NT2/D1 (cell line): ENCODE measurements around the gene ZNF385C.

Experiments
- DNase-seq: peaks from one replicate; pipeline ENCODE4 v3.0.0-alpha.2; 2011; ENCODE audit warnings: low read depth, low spot score
- H3K27me3 ChIP-seq: 2 replicates; pipeline ENCODE4 v1.6.0; 2011; ENCODE audit warnings: mild to moderate bottlenecking; ENCODE audit not compliant: insufficient read length, insufficient read depth
- H3K36me3 ChIP-seq: 2 replicates; pipeline ENCODE4 v1.6.1; 2011; ENCODE audit warnings: mild to moderate bottlenecking, low read length, mixed read lengths; ENCODE audit not compliant: insufficient read depth, insufficient read length
- H3K4me1 ChIP-seq: 2 replicates; pipeline ENCODE4 v1.5.1; 2011; ENCODE audit not compliant: insufficient read depth, insufficient read length
- H3K4me3 ChIP-seq: 2 replicates; pipeline ENCODE4 v1.5.1; 2011; ENCODE audit warnings: low read depth; ENCODE audit not compliant: insufficient read length
- H3K9ac ChIP-seq: 2 replicates; pipeline ENCODE4 v1.6.0; 2011; ENCODE audit warnings: low read depth; ENCODE audit not compliant: insufficient read length
- H3K9me3 ChIP-seq: 2 replicates; pipeline ENCODE4 v1.5.1; 2011; ENCODE audit warnings: mild to moderate bottlenecking, low read length; ENCODE audit not compliant: insufficient read depth
- SUZ12 ChIP-seq: IDR thresholded peaks from 2 replicates; pipeline ENCODE4 v1.6.1; 2011; ENCODE audit not compliant: insufficient read length, insufficient read depth; ENCODE audit errors: extremely low read depth
- YY1 ChIP-seq: IDR thresholded peaks from 2 replicates; pipeline ENCODE4 v1.6.1; 2011; ENCODE audit not compliant: insufficient read length, insufficient read depth
- ZNF274 ChIP-seq: IDR thresholded peaks from 2 replicates; pipeline ENCODE4 v1.6.1; 2011; ENCODE audit warnings: mild to moderate bottlenecking, low read depth, low read length

ZNF385C gene

GRCh38 chr17:42059815-42060214 is 38.5 kb downstream of the ZNF385C start:
- no peak for DNase-seq

GRCh38 chr17:42058063-42058462 is 40.2 kb downstream of the ZNF385C start:
- Histone ChIP-seq H3K4me3 (no peak overlapping the region), H3K9ac (no peak overlapping the region), H3K36me3 (no peaks in the 10 kb centered on the region), H3K9me3 (no peaks in the 10 kb centered on the region), H3K4me1 (peaks cover 36% of the 10 kb centered on the region), H3K27me3 (no peaks in the 10 kb centered on the region)
- no peak for TF ChIP-seq YY1
- no peak for TF ChIP-seq ZNF274
- TF ChIP-seq SUZ12: no peak
- no peak for DNase-seq

More at GRCh38 chr17:42059815-42060214, 38.5 kb downstream of the ZNF385C start:
- Histone ChIP-seq H3K27me3 (no peaks in the 10 kb centered on the region), H3K9ac (no peak overlapping the region), H3K4me3 (no peak overlapping the region), H3K9me3 (no peaks in the 10 kb centered on the region), H3K36me3 (no peaks in the 10 kb centered on the region), H3K4me1 (peaks cover 39% of the 10 kb centered on the region)
- no peak for TF ChIP-seq SUZ12
- TF ChIP-seq YY1: no peak
- no peak for TF ChIP-seq ZNF274

GRCh38 chr17:42056635-42057034 is 41.6 kb downstream of the ZNF385C start:
- Histone ChIP-seq H3K9me3 (no peaks in the 10 kb centered on the region), H3K36me3 (no peaks in the 10 kb centered on the region), H3K9ac (no peak overlapping the region), H3K4me1 (peaks cover 26% of the 10 kb centered on the region), H3K4me3 (no peak overlapping the region), H3K27me3 (no peaks in the 10 kb centered on the region)
- TF ChIP-seq SUZ12: no peak
- TF ChIP-seq ZNF274: no peak
- TF ChIP-seq YY1: no peak
- DNase-seq: no peak

GRCh38 chr17:42055496-42055895 is 42.8 kb downstream of the ZNF385C start:
- H3K36me3 ChIP-seq: no peaks in the 10 kb centered on the region
- H3K4me1 ChIP-seq: peaks cover 26% of the 10 kb centered on the region
- no peak overlapping the region for H3K4me3 ChIP-seq
- no peak for TF ChIP-seq YY1
- no peak for TF ChIP-seq SUZ12
- no peak for TF ChIP-seq ZNF274
- H3K9ac ChIP-seq: no peak overlapping the region
- no peak for DNase-seq
- no peaks in the 10 kb centered on the region for H3K9me3 ChIP-seq
- no peaks in the 10 kb centered on the region for H3K27me3 ChIP-seq

GRCh38 chr17:42055027-42055426 is 43.2 kb downstream of the ZNF385C start:
- Histone ChIP-seq H3K9me3 (no peaks in the 10 kb centered on the region), H3K27me3 (no peaks in the 10 kb centered on the region), H3K4me3 (no peak overlapping the region), H3K9ac (peak overlapping the region; percentile 51), H3K36me3 (no peaks in the 10 kb centered on the region), H3K4me1 (peaks cover 26% of the 10 kb centered on the region)
- DNase-seq: no peak
- TF ChIP-seq ZNF274: no peak
- no peak for TF ChIP-seq SUZ12
- no peak for TF ChIP-seq YY1

GRCh38 chr17:42053731-42054500 is 44.4 kb downstream of the ZNF385C start:
- no peaks in the 10 kb centered on the region for H3K36me3 ChIP-seq
- H3K4me3 ChIP-seq: no peak overlapping the region
- H3K9ac ChIP-seq: no peak overlapping the region
- no peaks in the 10 kb centered on the region for H3K9me3 ChIP-seq
- H3K4me1 ChIP-seq: peaks cover 22% of the 10 kb centered on the region
- no peak for DNase-seq
- H3K27me3 ChIP-seq: no peaks in the 10 kb centered on the region
- no peak for TF ChIP-seq ZNF274
- no peak for TF ChIP-seq SUZ12
- no peak for TF ChIP-seq YY1

GRCh38 chr17:42052346-42052877 is 45.9 kb downstream of the ZNF385C start:
- Histone ChIP-seq H3K9me3 (no peaks in the 10 kb centered on the region), H3K4me1 (peaks cover 17% of the 10 kb centered on the region), H3K9ac (no peak overlapping the region), H3K36me3 (no peaks in the 10 kb centered on the region), H3K4me3 (no peak overlapping the region), H3K27me3 (no peaks in the 10 kb centered on the region)
- no peak for DNase-seq
- TF ChIP-seq YY1: no peak
- TF ChIP-seq ZNF274: no peak
- TF ChIP-seq SUZ12: no peak
